ENCODE data around the gene ANXA10.

GRCh38 chr4:168118116-168118655 is 25.8 kb downstream of the ANXA10 start:
- no peak for TF ChIP-seq CTCF (IDR thresholded peaks at IDR 0.05)
- TF ChIP-seq POLR2AphosphoS5 (IDR thresholded peaks at IDR 0.05): no peak

All from breast epithelium (tissue), 3 donors.